GM13976 (cell line): ENCODE measurements around the gene CTXND1.

ENCODE experiments used
- DNase-seq: peaks from one replicate; pipeline ENCODE4 v3.0.0; 2012; ENCODE audit warnings: low spot score
- CTCF ChIP-seq: IDR thresholded peaks from 2 replicates; pipeline ENCODE4 v1.5.1; 2012; ENCODE audit warnings: borderline replicate concordance, mild to moderate bottlenecking; ENCODE audit not compliant: insufficient read depth; ENCODE audit errors: extremely low read depth, missing control alignments, control extremely low read depth
- in situ Hi-C: fragments of 300-500 bp; cut with MboI; formaldehyde crosslinking; loops from one replicate; pipeline ENCODE4 v1.12.0; 2022; ENCODE audit warnings: low sequenced_read_pairs, mixed read lengths, inconsistent platforms; ENCODE audit not compliant: unreplicated experiment

CTXND1 gene

GRCh38 chr15:80260551-80260950, 8.5 kb upstream of the CTXND1 start:
- DNase-seq = no peak
- TF ChIP-seq CTCF = no peak
- in situ Hi-C loops = no loop called here

GRCh38 chr15:80259942-80260510, 8.0 kb upstream of the CTXND1 start:
- in situ Hi-C loops = no loop called here
- TF ChIP-seq CTCF = no peak
- no peak for DNase-seq

GRCh38 chr15:80251428-80252120, 439 bp downstream of the CTXND1 start:
- TF ChIP-seq CTCF = no peak
- in situ Hi-C loops = no loop called here
- peak; percentile 37 for DNase-seq

GRCh38 chr15:80250614-80251427, 1.2 kb downstream of the CTXND1 start:
- DNase-seq = no peak
- no peak for TF ChIP-seq CTCF
- in situ Hi-C loops = no loop called here

- in situ Hi-C loops = no loop called here
- DNase-seq = no peak
Measured at GRCh38 chr15:80249973-80250372, 2.0 kb downstream of the CTXND1 start.

More at GRCh38 chr15:80249973-80250372, 2.0 kb downstream of the CTXND1 start:
- no peak for TF ChIP-seq CTCF
